GM12874 (cell line): ENCODE data around the gene MAF.

Experiments used
- TF ChIP-seq, protein P1 (sequence below): IDR thresholded peaks from 2 replicates; pipeline ENCODE4 v1.5.1; 2011; ENCODE audit warnings: low read depth, mild to moderate bottlenecking, control low read depth, low read length, moderate library complexity; ENCODE audit not compliant: insufficient read depth

The MAF gene

DNA sequence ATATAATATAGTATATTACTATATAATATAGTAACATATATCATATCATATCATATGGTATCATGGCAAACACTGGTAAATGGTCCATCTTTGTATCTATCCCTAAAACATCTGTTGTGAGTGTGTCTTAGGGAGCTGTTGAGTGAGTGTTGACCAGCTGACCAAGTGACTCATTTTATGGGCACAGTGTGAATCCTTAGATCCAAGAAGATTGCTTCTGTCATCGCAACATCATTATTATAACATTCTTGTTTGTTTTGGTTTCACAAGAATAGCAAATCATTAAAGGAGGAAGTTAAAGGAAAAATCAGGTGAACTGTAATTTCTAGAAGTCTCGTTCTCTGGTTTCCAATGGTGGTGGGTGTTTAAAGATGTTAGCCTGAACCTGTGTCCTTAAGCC is 11.7 kb upstream of the MAF start:
- TF ChIP-seq, protein P1, sequence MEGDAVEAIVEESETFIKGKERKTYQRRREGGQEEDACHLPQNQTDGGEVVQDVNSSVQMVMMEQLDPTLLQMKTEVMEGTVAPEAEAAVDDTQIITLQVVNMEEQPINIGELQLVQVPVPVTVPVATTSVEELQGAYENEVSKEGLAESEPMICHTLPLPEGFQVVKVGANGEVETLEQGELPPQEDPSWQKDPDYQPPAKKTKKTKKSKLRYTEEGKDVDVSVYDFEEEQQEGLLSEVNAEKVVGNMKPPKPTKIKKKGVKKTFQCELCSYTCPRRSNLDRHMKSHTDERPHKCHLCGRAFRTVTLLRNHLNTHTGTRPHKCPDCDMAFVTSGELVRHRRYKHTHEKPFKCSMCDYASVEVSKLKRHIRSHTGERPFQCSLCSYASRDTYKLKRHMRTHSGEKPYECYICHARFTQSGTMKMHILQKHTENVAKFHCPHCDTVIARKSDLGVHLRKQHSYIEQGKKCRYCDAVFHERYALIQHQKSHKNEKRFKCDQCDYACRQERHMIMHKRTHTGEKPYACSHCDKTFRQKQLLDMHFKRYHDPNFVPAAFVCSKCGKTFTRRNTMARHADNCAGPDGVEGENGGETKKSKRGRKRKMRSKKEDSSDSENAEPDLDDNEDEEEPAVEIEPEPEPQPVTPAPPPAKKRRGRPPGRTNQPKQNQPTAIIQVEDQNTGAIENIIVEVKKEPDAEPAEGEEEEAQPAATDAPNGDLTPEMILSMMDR, result no peak

GRCh38 chr16:79610771-79611170 is 10.2 kb upstream of the MAF start:
- TF ChIP-seq, protein P1, result no peak

- TF ChIP-seq, protein P1, result no peak
Observed at GRCh38 chr16:79609861-79610260, 9.3 kb upstream of the MAF start.

- TF ChIP-seq, protein P1, result no peak
Observed at GRCh38 chr16:79608976-79609375, 8.4 kb upstream of the MAF start.

GRCh38 chr16:79607587-79607986 is 7.0 kb upstream of the MAF start:
- TF ChIP-seq, protein P1, result no peak

DNA sequence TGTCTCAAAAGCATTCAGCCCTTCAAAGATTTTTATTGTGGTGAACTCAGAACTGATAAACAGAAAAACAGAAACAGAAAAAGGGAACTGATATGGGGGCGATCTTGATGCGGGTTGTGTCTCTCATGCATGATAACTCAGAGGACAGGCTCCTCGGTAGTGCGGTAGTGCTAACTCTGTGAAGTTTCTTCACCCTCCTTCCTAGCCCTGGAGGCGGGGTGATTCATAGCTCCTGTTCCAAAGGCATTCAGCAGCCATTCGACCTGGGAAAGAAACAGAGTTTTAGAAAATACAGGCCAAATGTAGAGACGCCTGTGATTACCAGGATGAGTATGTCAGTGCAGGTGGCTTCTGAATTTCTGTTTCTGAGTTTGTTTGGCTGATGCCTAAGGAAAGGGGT is 5.5 kb upstream of the MAF start:
- TF ChIP-seq, protein P1, result no peak

DNA sequence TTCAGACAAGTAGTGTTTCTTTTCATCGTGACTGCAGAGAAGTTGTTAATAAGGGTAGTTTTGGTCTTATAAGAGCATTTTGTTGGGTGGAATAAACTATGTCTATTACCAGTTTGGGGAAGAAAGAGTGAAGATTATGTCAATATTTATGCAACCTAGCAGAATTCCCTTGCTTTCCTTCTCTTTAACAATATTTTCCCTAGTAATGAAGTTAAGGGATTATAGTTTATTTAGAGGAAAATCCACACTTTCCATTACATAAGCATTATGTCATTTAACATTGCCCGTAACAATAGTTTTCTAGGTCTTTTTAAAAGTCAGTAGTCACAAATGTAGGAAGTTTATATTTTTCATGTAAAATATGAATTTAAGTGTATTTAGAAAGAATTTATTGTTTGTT is 2.5 kb upstream of the MAF start:
- TF ChIP-seq, protein P1, result no peak

GRCh38 chr16:79602628-79603014 is 2.1 kb upstream of the MAF start:
- TF ChIP-seq, protein P1, result no peak
